Measurements from ENCODE around the gene OTUD4. TPM values are rescaled to one million over a fixed set of nuclear protein-coding genes. Genes with fewer than 3 reads are reported as not detected.
"Not testable (repeated sequence)": the region's sequence is repeated elsewhere in the genome, so short reads cannot be mapped to it uniquely, and the experiment has no call there.

Gene OTUD4
- total RNA-seq, 1 donor from 2014 or later = 17.2 TPM

DNA sequence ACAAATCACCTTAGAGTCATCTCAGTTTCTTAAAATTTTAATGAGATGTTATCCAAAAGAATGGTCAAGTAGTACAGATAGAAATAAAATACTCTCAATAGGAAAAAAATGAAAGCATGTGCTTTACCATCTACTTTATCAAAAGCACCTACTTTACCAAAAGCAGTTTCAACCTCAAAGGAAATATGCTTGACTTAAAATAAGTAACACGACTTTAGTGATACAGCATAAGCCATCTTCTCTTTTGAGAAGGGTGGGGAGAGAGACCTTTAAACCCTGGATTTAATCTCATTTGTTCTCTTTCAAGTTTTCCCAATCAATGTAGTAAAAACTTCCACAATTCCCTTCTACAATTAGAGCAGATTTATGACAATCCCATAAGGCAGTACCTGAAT, 26.5 kb downstream of the OTUD4 start:
- H3K4me3 ChIP-seq (ENCODE audit: low read depth, low read length) = no peak overlapping the region
- no peak for TF ChIP-seq CTCF (conservative IDR thresholded peaks at IDR 0.05; ENCODE audit: low read depth, low read length)
- DNase-seq (ENCODE audit: low read depth) = no peak

- no peak for TF ChIP-seq CTCF (conservative IDR thresholded peaks at IDR 0.05; ENCODE audit: low read depth, low read length)
- no peak for DNase-seq (ENCODE audit: low read depth)
- no peak overlapping the region for H3K4me3 ChIP-seq (ENCODE audit: low read depth, low read length)
Measured at GRCh38 chr4:145153181-145153903, 27.0 kb downstream of the OTUD4 start.

- no peak overlapping the region for H3K4me3 ChIP-seq (ENCODE audit: low read depth, low read length)
- no peak for DNase-seq (ENCODE audit: low read depth)
- TF ChIP-seq CTCF (conservative IDR thresholded peaks at IDR 0.05; ENCODE audit: low read depth, low read length) = no peak
Measured at GRCh38 chr4:145148980-145149379, 31.4 kb downstream of the OTUD4 start.

DNA sequence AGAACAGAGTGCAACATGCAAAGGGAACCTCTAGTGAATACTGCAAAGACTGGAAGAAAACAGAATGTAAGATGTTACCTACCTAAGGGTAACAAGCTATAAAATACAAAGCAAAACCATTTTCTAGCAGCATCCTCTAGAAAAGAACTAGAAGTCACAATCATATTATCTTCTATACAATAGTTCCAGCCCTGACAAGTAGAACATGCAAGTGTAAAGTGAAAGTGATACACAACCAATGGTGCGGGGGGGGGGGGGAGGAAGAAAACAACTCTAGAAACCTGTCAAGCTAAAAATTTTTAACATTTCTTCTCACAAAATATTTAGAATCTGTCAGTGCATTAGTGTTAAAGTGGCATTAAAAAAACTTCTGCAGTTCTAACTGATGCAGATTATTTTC, 44.2 kb downstream of the OTUD4 start:
- DNase-seq (ENCODE audit: low read depth); H3K4me3 ChIP-seq (ENCODE audit: low read depth, low read length): not testable (repeated sequence)

DNA sequence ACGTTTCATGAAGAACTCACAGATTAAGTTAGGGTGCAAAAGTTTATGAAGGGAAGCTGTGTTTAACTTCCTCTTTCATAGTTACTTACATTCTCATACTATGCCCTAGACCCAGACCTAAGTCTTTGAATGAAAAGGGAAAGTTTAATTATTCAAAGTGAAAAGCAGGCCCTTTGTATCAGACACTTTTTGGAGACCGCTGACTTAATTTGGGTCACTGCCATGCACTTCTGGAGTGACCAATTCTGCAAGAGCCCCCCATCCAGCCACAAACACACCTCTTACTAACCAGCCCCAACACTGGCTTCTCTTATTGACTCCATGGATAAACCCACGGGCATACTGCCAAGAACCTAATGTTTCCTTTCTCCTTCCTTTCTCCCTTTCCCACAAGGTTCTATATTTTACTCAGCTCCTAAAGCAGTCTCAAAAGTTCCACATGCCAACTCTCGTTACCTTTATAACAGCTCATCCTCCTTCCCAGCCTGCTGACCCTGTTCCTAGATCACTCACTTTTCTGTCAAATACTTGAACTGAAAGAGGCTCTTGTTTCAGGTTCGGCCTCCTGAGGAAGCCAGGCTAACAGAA, 47.8 kb downstream of the OTUD4 start:
- no peak for TF ChIP-seq CTCF (conservative IDR thresholded peaks at IDR 0.05; ENCODE audit: low read depth, low read length)
- H3K4me3 ChIP-seq (ENCODE audit: low read depth, low read length) = no peak overlapping the region
- DNase-seq (ENCODE audit: low read depth) = no peak

GRCh38 chr4:145131848-145132247, 48.5 kb downstream of the OTUD4 start:
- no peak for TF ChIP-seq CTCF (conservative IDR thresholded peaks at IDR 0.05; ENCODE audit: low read depth, low read length)
- no peak for DNase-seq (ENCODE audit: low read depth)
- no peak overlapping the region for H3K4me3 ChIP-seq (ENCODE audit: low read depth, low read length)

DNA sequence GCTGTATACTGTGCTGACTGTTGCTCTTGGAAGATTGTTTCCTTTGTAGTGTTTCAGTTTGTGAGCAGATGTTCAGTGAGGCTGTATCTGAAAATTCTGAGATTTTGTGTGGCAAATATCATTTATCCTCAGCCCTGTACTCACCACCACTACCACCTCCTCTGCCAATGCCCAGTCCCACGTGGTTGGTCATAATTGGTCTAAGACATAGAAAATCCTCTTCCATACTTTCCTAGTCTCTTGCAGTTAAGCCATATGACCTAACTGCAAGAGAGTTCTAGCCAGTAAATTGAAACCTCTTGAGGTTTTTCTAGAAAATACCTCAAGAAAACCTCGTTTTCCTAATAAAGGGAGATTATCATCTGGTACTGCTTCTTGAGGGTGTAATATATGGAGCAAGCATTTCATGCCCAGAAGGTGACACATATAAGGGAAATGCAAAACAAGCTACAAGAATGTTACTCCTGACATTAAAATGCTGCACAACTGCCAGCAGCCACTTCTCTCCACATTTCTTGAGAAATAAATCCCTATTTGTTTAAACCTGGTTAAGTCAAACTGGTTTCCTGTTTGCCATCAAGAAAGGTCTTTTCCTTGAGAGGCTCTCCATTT, 49.5 kb downstream of the OTUD4 start:
- H3K4me3 ChIP-seq (ENCODE audit: low read depth, low read length) = no peak overlapping the region
- DNase-seq (ENCODE audit: low read depth) = no peak
- TF ChIP-seq CTCF (conservative IDR thresholded peaks at IDR 0.05; ENCODE audit: low read depth, low read length) = no peak
